ENCODE measurements around the gene ATP6V1E1. TPM values are rescaled to one million over a fixed set of nuclear protein-coding genes. Genes with fewer than 3 reads are reported as not detected.

The ATP6V1E1 gene
- total and polyA plus RNA-seq, 2 donors (not counting 1 experiment from before 2014, with no cell fraction given) = 51.3 to 82.6 TPM

DNA sequence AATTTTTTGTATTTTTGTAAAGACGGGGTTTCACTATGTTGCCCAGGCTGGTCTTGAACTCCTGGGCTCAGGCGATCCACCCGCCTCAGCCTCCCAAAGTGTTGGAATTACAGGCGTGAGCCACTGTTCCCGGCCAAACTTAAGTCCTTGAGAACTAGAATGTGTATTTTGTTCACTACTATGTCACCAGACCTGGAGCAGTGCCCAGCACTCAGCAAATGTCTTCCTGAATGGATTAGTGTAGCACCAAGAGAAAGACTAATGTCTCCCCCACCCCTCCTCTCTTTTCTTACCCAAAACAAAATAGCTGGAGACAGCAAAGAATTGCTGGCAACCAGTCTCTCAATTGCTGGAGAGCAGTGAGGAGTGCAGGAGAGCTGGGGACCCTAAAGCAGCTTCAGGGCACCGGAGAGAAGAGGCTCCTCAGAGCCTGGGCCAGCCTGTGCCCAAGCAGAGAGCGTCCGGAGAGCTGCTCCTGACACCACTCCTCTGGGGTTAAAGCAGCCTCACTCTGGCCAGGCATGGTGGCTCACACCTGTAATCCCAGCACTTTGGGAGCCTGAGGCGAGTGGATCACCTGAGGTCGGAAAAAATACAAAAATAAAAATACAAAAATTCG is 50.3 kb downstream of the ATP6V1E1 start:
- no peak overlapping the region for H3K27ac ChIP-seq (ENCODE audit: low read length in 2 of 2)
- CTCF ChIA-PET = interaction anchor here (0.9 kb wide), 1 partner anchor 19 kb away, joined by 3 read pairs; no protein-coding TSS in a partner anchor
- H3K9ac ChIP-seq (ENCODE audit: low read length) = no peak overlapping the region
- H3K4me1 ChIP-seq (ENCODE audit: control insufficient read depth in 2 of 2, insufficient read depth in 2 of 2, low read length in 2 of 2) = no peaks in the 10 kb centered on the region
- no peak overlapping the region for H3K4me3 ChIP-seq (ENCODE audit: control extremely low read depth in 1 of 5, extremely low read depth in 1 of 5, insufficient read depth in 1 of 5, low read depth in 2 of 5, low read length in 4 of 5)
- TF ChIP-seq EZH2 (IDR thresholded peaks at IDR 0.05; ENCODE audit: borderline replicate concordance, insufficient read depth, low read depth, low read length, poor library complexity, severe bottlenecking) = no peak
- TF ChIP-seq, protein P1, sequence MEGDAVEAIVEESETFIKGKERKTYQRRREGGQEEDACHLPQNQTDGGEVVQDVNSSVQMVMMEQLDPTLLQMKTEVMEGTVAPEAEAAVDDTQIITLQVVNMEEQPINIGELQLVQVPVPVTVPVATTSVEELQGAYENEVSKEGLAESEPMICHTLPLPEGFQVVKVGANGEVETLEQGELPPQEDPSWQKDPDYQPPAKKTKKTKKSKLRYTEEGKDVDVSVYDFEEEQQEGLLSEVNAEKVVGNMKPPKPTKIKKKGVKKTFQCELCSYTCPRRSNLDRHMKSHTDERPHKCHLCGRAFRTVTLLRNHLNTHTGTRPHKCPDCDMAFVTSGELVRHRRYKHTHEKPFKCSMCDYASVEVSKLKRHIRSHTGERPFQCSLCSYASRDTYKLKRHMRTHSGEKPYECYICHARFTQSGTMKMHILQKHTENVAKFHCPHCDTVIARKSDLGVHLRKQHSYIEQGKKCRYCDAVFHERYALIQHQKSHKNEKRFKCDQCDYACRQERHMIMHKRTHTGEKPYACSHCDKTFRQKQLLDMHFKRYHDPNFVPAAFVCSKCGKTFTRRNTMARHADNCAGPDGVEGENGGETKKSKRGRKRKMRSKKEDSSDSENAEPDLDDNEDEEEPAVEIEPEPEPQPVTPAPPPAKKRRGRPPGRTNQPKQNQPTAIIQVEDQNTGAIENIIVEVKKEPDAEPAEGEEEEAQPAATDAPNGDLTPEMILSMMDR (IDR thresholded peaks at IDR 0.05) = no peak
- 84% methylated on average over 10 of the region's 11 CpGs for WGBS (ENCODE audit: insufficient coverage)
- no peak overlapping the region for H3K27ac Mint-ChIP-seq
- ATAC-seq (ENCODE audit: low read depth) (no peak), DNase-seq (no peak)
- no peaks in the 10 kb centered on the region for H3K9me3 ChIP-seq (ENCODE audit: control extremely low read depth in 1 of 3, control insufficient read depth in 2 of 3, insufficient read depth in 1 of 3, low read length in 2 of 3)
- peaks cover 3% of the 10 kb centered on the region for H3K27me3 Mint-ChIP-seq
- H3K4me3 Mint-ChIP-seq = no peak overlapping the region
- POLR2A ChIA-PET = no interaction called here
- H3K4me1 Mint-ChIP-seq = no peaks in the 10 kb centered on the region
- no peak overlapping the region for H3K4me2 ChIP-seq (replicated peaks; ENCODE audit: low read depth, low read length, poor library complexity, severe bottlenecking)
- peaks cover 0 to 10% (median 2%) of the 10 kb centered on the region in 4 experiments for H3K27me3 ChIP-seq (replicated peaks in 1 of 4; ENCODE audit: control extremely low read depth in 1 of 4, control insufficient read depth in 3 of 4, insufficient read depth in 4 of 4, low read length in 3 of 4)
- no peaks in the 10 kb centered on the region for H3K36me3 ChIP-seq (replicated peaks in 1 of 2; ENCODE audit: control extremely low read depth in 1 of 2, control insufficient read depth in 1 of 2, extremely low read depth in 1 of 2, insufficient read depth in 2 of 2, low read length in 1 of 2)
- no peaks in the 10 kb centered on the region for H3K79me2 ChIP-seq (ENCODE audit: control insufficient read depth, insufficient read depth, low read length)
- H3K9me3 Mint-ChIP-seq (ENCODE audit: insufficient read depth) = no peaks in the 10 kb centered on the region
- intact Hi-C loops (cut with micrococcal nuclease) = no loop called here
- no peak overlapping the region for H2AFZ ChIP-seq (ENCODE audit: insufficient read depth, low read depth, low read length, poor library complexity, severe bottlenecking)
- H4K20me1 ChIP-seq (ENCODE audit: control insufficient read depth, insufficient read depth, low read length, poor library complexity, severe bottlenecking) = no peaks in the 10 kb centered on the region

DNA sequence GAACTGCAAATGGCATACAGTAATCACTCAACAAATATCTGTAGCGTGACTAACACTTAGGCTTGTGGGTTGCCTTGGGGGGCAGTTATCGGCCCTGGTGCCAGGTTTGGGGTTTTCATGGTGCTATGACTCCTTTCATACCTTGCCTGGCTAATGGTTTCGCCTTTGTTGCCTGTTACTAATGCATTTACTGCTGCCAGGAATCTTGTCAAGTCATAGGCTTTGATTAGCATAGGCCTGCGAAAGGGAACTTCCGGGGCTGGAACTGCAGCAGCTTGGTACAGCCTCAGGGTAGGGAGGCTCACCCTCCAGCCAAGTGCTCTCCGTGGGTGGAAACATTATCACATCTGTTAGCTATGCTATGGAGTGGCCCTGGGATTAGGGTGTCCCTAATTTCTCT is 52.1 kb downstream of the ATP6V1E1 start:
- DNase-seq (no peak), ATAC-seq (ENCODE audit: low read depth) (no peak)
- Histone ChIP-seq H3K79me2 (ENCODE audit: control insufficient read depth, insufficient read depth, low read length) (no peaks in the 10 kb centered on the region), H3K36me3 (replicated peaks in 1 of 2; ENCODE audit: control extremely low read depth in 1 of 2, control insufficient read depth in 1 of 2, extremely low read depth in 1 of 2, insufficient read depth in 2 of 2, low read length in 1 of 2) (no peaks in the 10 kb centered on the region), H2AFZ (ENCODE audit: insufficient read depth, low read depth, low read length, poor library complexity, severe bottlenecking) (no peak overlapping the region), H3K27me3 (replicated peaks in 1 of 4; ENCODE audit: control extremely low read depth in 1 of 4, control insufficient read depth in 3 of 4, insufficient read depth in 4 of 4, low read length in 3 of 4) (peaks cover 0 to 9% (median 2%) of the 10 kb centered on the region in 4 experiments), H3K4me3 (ENCODE audit: control extremely low read depth in 1 of 5, extremely low read depth in 1 of 5, insufficient read depth in 1 of 5, low read depth in 2 of 5, low read length in 4 of 5) (no peak overlapping the region), H3K4me2 (replicated peaks; ENCODE audit: low read depth, low read length, poor library complexity, severe bottlenecking) (no peak overlapping the region), H4K20me1 (ENCODE audit: control insufficient read depth, insufficient read depth, low read length, poor library complexity, severe bottlenecking) (no peaks in the 10 kb centered on the region), H3K9me3 (ENCODE audit: control extremely low read depth in 1 of 3, control insufficient read depth in 2 of 3, insufficient read depth in 1 of 3, low read length in 2 of 3) (no peaks in the 10 kb centered on the region), H3K9ac (ENCODE audit: low read length) (no peak overlapping the region), H3K4me1 (ENCODE audit: control insufficient read depth in 2 of 2, insufficient read depth in 2 of 2, low read length in 2 of 2) (no peaks in the 10 kb centered on the region), H3K27ac (ENCODE audit: low read length in 2 of 2) (no peak overlapping the region)
- CTCF ChIA-PET = no interaction called here
- no peak for TF ChIP-seq EZH2 (IDR thresholded peaks at IDR 0.05; ENCODE audit: borderline replicate concordance, insufficient read depth, low read depth, low read length, poor library complexity, severe bottlenecking)
- TF ChIP-seq, protein P1 (IDR thresholded peaks at IDR 0.05) = no peak
- Mint-ChIP-seq H3K27ac (no peak overlapping the region), H3K27me3 (peaks cover 3% of the 10 kb centered on the region), H3K4me3 (no peak overlapping the region), H3K4me1 (no peaks in the 10 kb centered on the region), H3K9me3 (ENCODE audit: insufficient read depth) (no peaks in the 10 kb centered on the region)
- POLR2A ChIA-PET = no interaction called here
- intact Hi-C loops (cut with micrococcal nuclease) = no loop called here
- 62% methylated on average over 4 of the region's 6 CpGs for WGBS (ENCODE audit: insufficient coverage)
